HepG2 (cell line): ENCODE measurements around the gene MEGF6. TPM values are rescaled to one million over a fixed set of nuclear protein-coding genes. Genes with fewer than 3 reads are reported as not detected.

Experiments
- DR1 ChIP-seq: sonication (generic); formaldehyde crosslinking; IDR thresholded peaks from 2 replicates; pipeline ENCODE4 v1.8.0; 2021; ENCODE audit warnings: mild to moderate bottlenecking, missing genetic modification reagents, inconsistent platforms
- ELF1 ChIP-seq: sonication (generic); formaldehyde crosslinking; IDR thresholded peaks from 2 replicates; pipeline ENCODE4 v1.4.0; 2020; ENCODE audit warnings: missing genetic modification reagents
- FLYWCH1 ChIP-seq: sonication (generic); formaldehyde crosslinking; IDR thresholded peaks from 2 replicates; pipeline ENCODE4 v1.8.1; 2023; ENCODE audit warnings: mild to moderate bottlenecking, missing genetic modification reagents
- FOXA3 ChIP-seq: IDR thresholded peaks from 2 replicates; pipeline ENCODE4 v1.6.1; 2016; ENCODE audit warnings: missing genetic modification reagents, missing compliant biosample characterization
- HMG20B ChIP-seq: conservative IDR thresholded peaks from 2 replicates; pipeline ENCODE4 v1.6.1; 2016; ENCODE audit warnings: missing genetic modification reagents, missing compliant biosample characterization
- KDM2A ChIP-seq: sonication (generic); formaldehyde crosslinking; IDR thresholded peaks from 2 replicates; pipeline ENCODE4 v1.4.0; 2020; ENCODE audit warnings: low read depth, missing genetic modification reagents, borderline replicate concordance
- MATR3 ChIP-seq: sonication (generic); formaldehyde crosslinking; IDR thresholded peaks from 2 replicates; pipeline ENCODE4 v1.4.0; 2020; ENCODE audit warnings: missing genetic modification reagents
- MAZ ChIP-seq, 2 experiments: sonication (generic) in 1 of 2; formaldehyde crosslinking in 1 of 2; IDR thresholded peaks; 2 replicates each; pipeline versions ENCODE4 v1.5.0 to v1.6.1; 2012 to 2020; ENCODE audit warnings: low read depth in 2 of 2, mild to moderate bottlenecking in 2 of 2, borderline replicate concordance in 1 of 2, improper control_type of control experiment in 1 of 2, low read length in 1 of 2, missing genetic modification reagents in 1 of 2, moderate library complexity in 1 of 2
- MED13 ChIP-seq: sonication (generic); formaldehyde crosslinking; IDR thresholded peaks from 2 replicates; pipeline ENCODE4 v1.5.0; 2020; ENCODE audit warnings: missing genetic modification reagents
- NR2F6 ChIP-seq, 2 experiments: IDR thresholded peaks; 2 replicates each; pipeline ENCODE4 v1.6.1; 2016; ENCODE audit warnings: antibody characterized with exemption in 1 of 2, mild to moderate bottlenecking in 1 of 2
- PLRG1 ChIP-seq: fragments of 450-650 bp; conservative IDR thresholded peaks from 2 replicates; pipeline ENCODE4 v1.6.1; 2016
- SIX4 ChIP-seq: sonication (generic); formaldehyde crosslinking; IDR thresholded peaks from 2 replicates; pipeline ENCODE4 v1.4.0; 2020; ENCODE audit warnings: missing genetic modification reagents
- SNAPC2 ChIP-seq: sonication (generic); formaldehyde crosslinking; IDR thresholded peaks from 2 replicates; pipeline ENCODE4 v1.8.1; 2022; ENCODE audit warnings: mild to moderate bottlenecking, missing genetic modification reagents
- TCF7L2 ChIP-seq: IDR thresholded peaks from 2 replicates; pipeline ENCODE4 v1.6.1; 2011; ENCODE audit warnings: mild to moderate bottlenecking, low read depth, low read length, moderate library complexity
- ZBTB34 ChIP-seq: sonication (generic); formaldehyde crosslinking; IDR thresholded peaks from 2 replicates; pipeline ENCODE4 v1.8.0; 2022; ENCODE audit warnings: mild to moderate bottlenecking, missing genetic modification reagents
- ZKSCAN5 ChIP-seq: sonication (generic); formaldehyde crosslinking; IDR thresholded peaks from 2 replicates; pipeline ENCODE4 v1.5.1; 2020; ENCODE audit warnings: mild to moderate bottlenecking, missing genetic modification reagents
- ZNF12 ChIP-seq: sonication (generic); formaldehyde crosslinking; IDR thresholded peaks from 2 replicates; pipeline ENCODE4 v1.5.0; 2020; ENCODE audit warnings: missing genetic modification reagents
- ZNF124 ChIP-seq: sonication (generic); formaldehyde crosslinking; IDR thresholded peaks from 2 replicates; pipeline ENCODE4 v1.4.0; 2020; ENCODE audit warnings: missing genetic modification reagents
- ZNF30 ChIP-seq: sonication (generic); formaldehyde crosslinking; IDR thresholded peaks from 2 replicates; pipeline ENCODE4 v1.5.0; 2020; ENCODE audit warnings: mild to moderate bottlenecking, missing genetic modification reagents
- ZNF382 ChIP-seq: sonication (generic); formaldehyde crosslinking; IDR thresholded peaks from 2 replicates; pipeline ENCODE4 v1.5.0; 2020; ENCODE audit warnings: missing genetic modification reagents, mild to moderate bottlenecking, borderline replicate concordance
- ZNF432 ChIP-seq: sonication (generic); formaldehyde crosslinking; IDR thresholded peaks from 2 replicates; pipeline ENCODE4 v1.5.0; 2020; ENCODE audit warnings: missing genetic modification reagents, mild to moderate bottlenecking, borderline replicate concordance
- ZNF567 ChIP-seq: sonication (generic); formaldehyde crosslinking; IDR thresholded peaks from 2 replicates; pipeline ENCODE4 v1.8.1; 2023; ENCODE audit warnings: mild to moderate bottlenecking, missing genetic modification reagents, borderline replicate concordance
- ZNF614 ChIP-seq: IDR thresholded peaks from 2 replicates; pipeline ENCODE4 v1.6.1; 2018; ENCODE audit warnings: missing biosample characterization, missing genetic modification reagents, inconsistent platforms, borderline replicate concordance
- ZNF784 ChIP-seq: sonication (generic); formaldehyde crosslinking; IDR thresholded peaks from 2 replicates; pipeline ENCODE4 v1.5.1; 2020; ENCODE audit warnings: missing genetic modification reagents, mild to moderate bottlenecking, borderline replicate concordance
- polyA plus RNA-seq, 8 experiments: library from polyadenylated mRNA; depleted of rRNA in 3 of 8; stranded (reverse) in 7 of 8; unstranded in 1 of 8; fragments of >200 nt; fragmentation: Illumina TruSeq in 4 of 8; extraction: Trizol in 4 of 8; gene quantifications; 2 replicates each; pipeline versions ENCODE4 v1.2.1 to v1.2.3, GENCODE V29; 2011 to 2016; ENCODE audit warnings: low read depth in 4 of 8, missing spikeins in 1 of 8, mixed read lengths in 1 of 8; ENCODE audit not compliant: insufficient read depth in 1 of 8
- total RNA-seq, 5 experiments: library from RNA; depleted of rRNA; stranded (reverse); fragments of >200 nt; fragmentation: Illumina TruSeq; extraction: Trizol; gene quantifications; 2 replicates each; pipeline ENCODE4 v1.2.3, GENCODE V29; 2016; ENCODE audit warnings: low read depth in 1 of 5
- TF ChIP-seq, protein P1 (sequence below): sonication (generic); formaldehyde crosslinking; IDR thresholded peaks from 2 replicates; pipeline ENCODE4 v1.8.1; 2023; ENCODE audit warnings: mild to moderate bottlenecking, inconsistent platforms, moderate library complexity, missing genetic modification reagents, borderline replicate concordance
- TF ChIP-seq, protein P2 (sequence below): sonication (generic); formaldehyde crosslinking; conservative IDR thresholded peaks from 2 replicates; pipeline ENCODE4 v1.4.0; 2020; ENCODE audit warnings: missing genetic modification reagents

MEGF6 gene
- total and polyA plus RNA-seq, 2 of the 13 experiments (the other 11 are each of a cell fraction or from before 2014, with no cell fraction given): 1.9 TPM

DNA sequence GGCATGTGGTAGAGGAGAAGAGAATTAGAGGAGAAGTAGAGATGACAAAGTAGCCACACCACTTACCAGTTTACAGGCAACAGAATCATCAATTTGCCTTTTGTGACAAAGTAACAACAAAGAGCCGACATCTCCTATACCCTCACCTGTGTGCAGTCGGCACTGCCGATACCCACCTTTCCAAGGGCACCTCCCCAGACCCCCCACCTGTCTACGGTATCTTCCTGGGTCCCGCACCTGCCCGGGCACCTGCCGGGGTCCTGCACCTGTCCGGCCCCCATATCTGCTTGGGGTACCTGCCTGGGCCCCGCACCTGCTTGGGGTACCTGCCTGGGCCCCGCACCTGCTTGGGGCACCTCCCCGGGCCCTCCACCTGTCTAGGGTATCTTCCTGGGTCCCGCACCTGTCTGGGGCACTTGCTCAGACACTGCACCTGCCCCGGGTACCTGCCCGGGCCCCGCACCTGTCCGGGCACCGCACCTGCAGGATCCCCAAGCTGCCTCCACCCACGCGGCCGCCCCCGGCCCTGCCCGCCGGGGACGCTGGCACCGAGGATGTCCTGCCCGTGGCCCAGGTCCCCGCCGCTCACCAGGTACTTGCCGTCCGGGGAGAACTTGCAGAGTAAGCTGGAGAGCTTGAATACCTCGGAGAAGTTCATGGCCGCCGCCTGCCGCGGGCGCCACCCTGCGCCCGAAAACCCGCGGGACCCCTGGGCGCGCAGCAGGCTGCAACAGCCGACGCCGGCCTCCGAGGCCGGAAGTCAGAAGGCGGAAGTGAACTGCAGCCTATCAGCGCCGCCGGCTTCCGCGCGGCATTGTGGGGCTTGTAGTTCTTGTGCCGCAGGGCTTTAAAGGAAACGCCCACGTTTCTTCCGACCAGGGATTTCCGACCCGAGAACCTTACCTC lies 38.3 kb upstream of the MEGF6 start, which contains the start of gene WRAP73 (continued):
- no peak for TF ChIP-seq MAZ (IDR thresholded peaks at IDR 0.05; ENCODE audit: borderline replicate concordance, low read depth, low read length)
- no peak for TF ChIP-seq MAZ (CRISPR knock-in tag; IDR thresholded peaks at IDR 0.05; ENCODE audit: low read depth)
- no peak for TF ChIP-seq MATR3
- TF ChIP-seq ZNF567: no peak
- TF ChIP-seq KDM2A (CRISPR knock-in tag): peak; percentile 75; the same call in 1 of the 2 replicates
- no peak for TF ChIP-seq DR1 (CRISPR knock-in tag)
- TF ChIP-seq MED13 (CRISPR knock-in tag): no peak
- TF ChIP-seq ZNF12 (CRISPR knock-in tag): no peak
- TF ChIP-seq, protein P1, sequence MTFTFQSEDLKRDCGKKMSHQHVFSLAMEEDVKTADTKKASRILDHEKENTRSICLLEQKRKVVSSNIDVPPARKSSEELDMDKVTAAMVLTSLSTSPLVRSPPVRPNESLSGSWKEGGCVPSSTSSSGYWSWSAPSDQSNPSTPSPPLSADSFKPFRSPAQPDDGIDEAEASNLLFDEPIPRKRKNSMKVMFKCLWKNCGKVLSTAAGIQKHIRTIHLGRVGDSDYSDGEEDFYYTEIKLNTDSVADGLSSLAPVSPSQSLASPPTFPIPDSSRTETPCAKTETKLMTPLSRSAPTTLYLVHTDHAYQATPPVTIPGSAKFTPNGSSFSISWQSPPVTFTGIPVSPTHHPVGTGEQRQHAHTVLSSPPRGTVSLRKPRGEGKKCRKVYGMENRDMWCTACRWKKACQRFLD (CRISPR knock-in tag): no peak
- TF ChIP-seq ZNF614: no peak
- no peak for TF ChIP-seq PLRG1
- no peak for TF ChIP-seq NR2F6 (IDR thresholded peaks at IDR 0.05)
- no peak for TF ChIP-seq NR2F6 (CRISPR knock-in tag; IDR thresholded peaks at IDR 0.05)
- TF ChIP-seq SIX4 (CRISPR knock-in tag): no peak
- TF ChIP-seq ELF1 (CRISPR knock-in tag): peak; percentile 90
- TF ChIP-seq ZNF382 (CRISPR knock-in tag): no peak
- no peak for TF ChIP-seq ZKSCAN5 (CRISPR knock-in tag)
- TF ChIP-seq FLYWCH1 (CRISPR knock-in tag): no peak
- no peak for TF ChIP-seq HMG20B (CRISPR knock-in tag)
- TF ChIP-seq FOXA3 (CRISPR knock-in tag): no peak; the same call in 1 of the 2 replicates
- TF ChIP-seq, protein P2, sequence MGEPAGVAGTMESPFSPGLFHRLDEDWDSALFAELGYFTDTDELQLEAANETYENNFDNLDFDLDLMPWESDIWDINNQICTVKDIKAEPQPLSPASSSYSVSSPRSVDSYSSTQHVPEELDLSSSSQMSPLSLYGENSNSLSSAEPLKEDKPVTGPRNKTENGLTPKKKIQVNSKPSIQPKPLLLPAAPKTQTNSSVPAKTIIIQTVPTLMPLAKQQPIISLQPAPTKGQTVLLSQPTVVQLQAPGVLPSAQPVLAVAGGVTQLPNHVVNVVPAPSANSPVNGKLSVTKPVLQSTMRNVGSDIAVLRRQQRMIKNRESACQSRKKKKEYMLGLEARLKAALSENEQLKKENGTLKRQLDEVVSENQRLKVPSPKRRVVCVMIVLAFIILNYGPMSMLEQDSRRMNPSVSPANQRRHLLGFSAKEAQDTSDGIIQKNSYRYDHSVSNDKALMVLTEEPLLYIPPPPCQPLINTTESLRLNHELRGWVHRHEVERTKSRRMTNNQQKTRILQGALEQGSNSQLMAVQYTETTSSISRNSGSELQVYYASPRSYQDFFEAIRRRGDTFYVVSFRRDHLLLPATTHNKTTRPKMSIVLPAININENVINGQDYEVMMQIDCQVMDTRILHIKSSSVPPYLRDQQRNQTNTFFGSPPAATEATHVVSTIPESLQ (CRISPR knock-in tag): no peak
- TF ChIP-seq ZNF124: no peak
- no peak for TF ChIP-seq ZNF784 (CRISPR knock-in tag)
- TF ChIP-seq TCF7L2: no peak
- TF ChIP-seq ZNF30: no peak
- TF ChIP-seq ZBTB34: no peak
- TF ChIP-seq SNAPC2: no peak
- no peak for TF ChIP-seq ZNF432
